ENCODE measurements around the gene APBA2. TPM values are rescaled to one million over a fixed set of nuclear protein-coding genes. Genes with fewer than 3 reads are reported as not detected.

Gene APBA2
- polyA plus RNA-seq, 1 donor (not counting 4 experiments of a cell fraction or from before 2014, with no cell fraction given): 5.5 TPM

DNA sequence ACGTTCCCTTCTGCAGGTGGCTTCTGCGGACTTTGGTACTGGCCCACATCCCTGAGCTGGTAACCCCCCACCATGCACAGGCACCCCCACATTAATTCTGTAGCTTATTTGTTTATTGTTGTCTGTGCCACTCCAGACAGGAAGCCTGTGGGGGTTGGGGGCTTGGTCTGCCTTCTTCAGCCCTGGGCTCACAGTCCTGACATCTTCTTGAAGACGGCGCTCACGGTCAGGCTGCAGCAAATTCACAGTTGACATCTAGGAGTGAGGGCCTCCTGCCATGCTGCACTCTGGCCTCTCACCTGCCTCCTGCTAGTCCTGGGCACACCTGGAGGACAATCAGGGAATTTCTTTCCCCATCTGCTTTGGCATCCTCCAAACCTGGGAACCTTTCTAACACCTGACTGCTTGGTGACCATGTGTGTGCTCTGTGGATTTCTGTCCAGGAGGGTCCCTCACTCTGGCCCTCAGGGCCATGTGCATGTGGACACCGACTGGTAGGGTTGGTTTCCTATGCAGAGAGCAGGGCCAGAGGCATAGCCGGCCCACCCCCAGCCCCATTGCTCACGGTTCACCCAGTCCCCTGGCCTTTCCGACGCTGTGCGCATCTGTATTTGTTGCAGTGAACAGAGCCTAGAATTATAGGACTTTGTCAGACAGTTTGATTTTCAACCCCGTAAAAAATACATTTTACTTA lies 68.8 kb downstream of the APBA2 start:
- Histone ChIP-seq H3K79me2 (ENCODE audit: control insufficient read depth, insufficient read depth, low read length) (no peaks in the 10 kb centered on the region), H3K36me3 (ENCODE audit: control insufficient read depth in 2 of 2, extremely low read depth in 1 of 2, insufficient read depth in 2 of 2, low read length in 2 of 2) (no peaks in the 10 kb centered on the region), H3K27me3 (ENCODE audit: control insufficient read depth, extremely low read depth, insufficient read depth, low read length) (no peaks in the 10 kb centered on the region), H3K27ac (ENCODE audit: control insufficient read depth, insufficient read depth, low read length) (no peak overlapping the region), H3K4me3 (ENCODE audit: control insufficient read depth in 2 of 3, extremely low read depth in 1 of 3, insufficient read depth in 2 of 3, low read depth in 1 of 3, low read length in 3 of 3) (no peak overlapping the region), H3K9me3 (ENCODE audit: control insufficient read depth, low read depth, low read length) (peaks cover 7% of the 10 kb centered on the region), H2AFZ (ENCODE audit: control insufficient read depth, low read length) (no peak overlapping the region), H3K9me1 (ENCODE audit: control insufficient read depth, extremely low read depth, insufficient read depth, low read length) (no peaks in the 10 kb centered on the region), H4K20me1 (ENCODE audit: control insufficient read depth, extremely low read depth, insufficient read depth, low read length) (no peaks in the 10 kb centered on the region), H3K4me1 (ENCODE audit: control insufficient read depth, extremely low read depth, insufficient read depth, low read length) (no peaks in the 10 kb centered on the region), H3K9ac (ENCODE audit: control insufficient read depth, extremely low read depth, insufficient read depth, low read length) (no peak overlapping the region), H3K4me2 (ENCODE audit: control insufficient read depth, extremely low read depth, insufficient read depth, low read depth, low read length) (no peak overlapping the region)
- FAIRE-seq: no peak
- DNase-seq (ENCODE audit: low read depth, low spot score): no peak
- dilution Hi-C loops (cut with MboI; ENCODE audit: extremely low pct_ligation_motif_present, low sequenced_read_pairs): no loop called here
- TF ChIP-seq EZH2 (IDR thresholded peaks at IDR 0.05; ENCODE audit: low read length): no peak

DNA sequence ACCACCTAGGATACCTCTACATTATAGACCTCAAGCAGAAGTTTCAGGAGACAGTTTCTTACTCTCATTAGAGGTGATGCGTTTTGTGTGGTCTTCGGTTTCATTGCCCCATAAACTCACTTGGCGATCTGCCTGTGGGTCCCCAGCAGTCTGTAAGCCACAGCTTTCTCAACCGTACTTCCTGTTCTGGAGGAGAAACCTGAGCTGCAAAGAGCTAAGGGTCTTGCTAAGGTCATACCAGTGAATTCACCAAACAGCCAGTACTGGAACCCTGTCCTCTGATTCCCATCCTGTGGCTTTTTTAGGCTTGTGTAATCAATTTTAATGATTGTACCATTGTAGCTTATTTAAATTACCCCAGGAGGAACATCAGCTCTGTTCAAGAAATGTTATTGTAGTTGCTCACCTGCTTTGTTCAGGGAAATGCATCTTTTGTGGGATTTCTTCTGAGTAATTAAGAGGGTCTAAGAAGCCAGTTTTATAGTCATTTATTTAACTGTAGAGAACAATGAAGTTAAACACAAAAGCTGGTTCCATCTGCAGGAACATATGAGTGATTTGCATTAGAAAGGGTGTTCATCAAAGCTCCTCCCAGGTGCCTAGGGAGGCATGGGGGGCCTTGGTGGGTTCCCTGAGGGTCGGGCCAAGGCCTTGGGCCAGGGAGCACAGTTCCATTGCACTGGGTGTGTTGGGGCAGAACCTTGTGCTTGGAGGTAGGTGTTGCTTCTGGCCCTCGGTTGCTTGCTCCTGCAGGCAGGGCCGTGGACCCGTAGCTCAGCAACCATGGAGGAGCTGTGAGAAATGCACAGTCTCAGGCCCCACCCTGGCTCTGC lies 69.6 kb downstream of the APBA2 start:
- Histone ChIP-seq H3K4me1 (ENCODE audit: control insufficient read depth, extremely low read depth, insufficient read depth, low read length) (no peaks in the 10 kb centered on the region), H4K20me1 (ENCODE audit: control insufficient read depth, extremely low read depth, insufficient read depth, low read length) (no peaks in the 10 kb centered on the region), H3K4me3 (ENCODE audit: control insufficient read depth in 2 of 3, extremely low read depth in 1 of 3, insufficient read depth in 2 of 3, low read depth in 1 of 3, low read length in 3 of 3) (no peak overlapping the region), H3K27me3 (ENCODE audit: control insufficient read depth, extremely low read depth, insufficient read depth, low read length) (no peaks in the 10 kb centered on the region), H3K9me1 (ENCODE audit: control insufficient read depth, extremely low read depth, insufficient read depth, low read length) (no peaks in the 10 kb centered on the region), H3K36me3 (ENCODE audit: control insufficient read depth in 2 of 2, extremely low read depth in 1 of 2, insufficient read depth in 2 of 2, low read length in 2 of 2) (no peaks in the 10 kb centered on the region), H3K4me2 (ENCODE audit: control insufficient read depth, extremely low read depth, insufficient read depth, low read depth, low read length) (no peak overlapping the region), H3K27ac (ENCODE audit: control insufficient read depth, insufficient read depth, low read length) (no peak overlapping the region), H2AFZ (ENCODE audit: control insufficient read depth, low read length) (no peak overlapping the region), H3K79me2 (ENCODE audit: control insufficient read depth, insufficient read depth, low read length) (no peaks in the 10 kb centered on the region), H3K9me3 (ENCODE audit: control insufficient read depth, low read depth, low read length) (peaks cover 7% of the 10 kb centered on the region), H3K9ac (ENCODE audit: control insufficient read depth, extremely low read depth, insufficient read depth, low read length) (no peak overlapping the region)
- DNase-seq (ENCODE audit: low read depth, low spot score) (no peak), FAIRE-seq (no peak)
- dilution Hi-C loops (cut with MboI; ENCODE audit: extremely low pct_ligation_motif_present, low sequenced_read_pairs): no loop called here
- TF ChIP-seq, protein P1, sequence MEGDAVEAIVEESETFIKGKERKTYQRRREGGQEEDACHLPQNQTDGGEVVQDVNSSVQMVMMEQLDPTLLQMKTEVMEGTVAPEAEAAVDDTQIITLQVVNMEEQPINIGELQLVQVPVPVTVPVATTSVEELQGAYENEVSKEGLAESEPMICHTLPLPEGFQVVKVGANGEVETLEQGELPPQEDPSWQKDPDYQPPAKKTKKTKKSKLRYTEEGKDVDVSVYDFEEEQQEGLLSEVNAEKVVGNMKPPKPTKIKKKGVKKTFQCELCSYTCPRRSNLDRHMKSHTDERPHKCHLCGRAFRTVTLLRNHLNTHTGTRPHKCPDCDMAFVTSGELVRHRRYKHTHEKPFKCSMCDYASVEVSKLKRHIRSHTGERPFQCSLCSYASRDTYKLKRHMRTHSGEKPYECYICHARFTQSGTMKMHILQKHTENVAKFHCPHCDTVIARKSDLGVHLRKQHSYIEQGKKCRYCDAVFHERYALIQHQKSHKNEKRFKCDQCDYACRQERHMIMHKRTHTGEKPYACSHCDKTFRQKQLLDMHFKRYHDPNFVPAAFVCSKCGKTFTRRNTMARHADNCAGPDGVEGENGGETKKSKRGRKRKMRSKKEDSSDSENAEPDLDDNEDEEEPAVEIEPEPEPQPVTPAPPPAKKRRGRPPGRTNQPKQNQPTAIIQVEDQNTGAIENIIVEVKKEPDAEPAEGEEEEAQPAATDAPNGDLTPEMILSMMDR (optimal IDR thresholded peaks at IDR 0.05 in 1 of 3, IDR thresholded peaks at IDR 0.05 in 1 of 3, conservative IDR thresholded peaks at IDR 0.05 in 1 of 3; ENCODE audit: extremely low read depth in 1 of 3, insufficient read depth in 2 of 3, low read length in 3 of 3): no peak
- no peak for TF ChIP-seq EZH2 (IDR thresholded peaks at IDR 0.05; ENCODE audit: low read length)
